SK-N-SH (cell line): Measurements from ENCODE around the gene MYO7A. TPM values are rescaled to one million over a fixed set of nuclear protein-coding genes. Genes with fewer than 3 reads are reported as not detected.

Experiments
- CTCF ChIA-PET: fragments of 300-600, 350-600 bp; formaldehyde crosslinking; extraction: SDS; loops from one replicate; lab custom pipeline; 2021; lab: Yijun Ruan, JAX
- POLR2A ChIA-PET: fragments of 350-600 bp; sonication (Branson Sonifier 250); formaldehyde crosslinking; extraction: SDS; loops from one replicate; lab custom pipeline; 2020; ENCODE audit warnings: antibody characterized with exemption, inconsistent platforms; lab: Yijun Ruan, JAX
- DNase-seq: peaks from one replicate; pipeline ENCODE4 v3.0.0; 2012
- H2AFZ ChIP-seq: fragments of 200-600 bp; sonication (generic); 2 replicates; pipeline ENCODE4 v1.8.1; 2016; ENCODE audit warnings: antibody characterized with exemption, mild to moderate bottlenecking, low read depth
- H3F3A ChIP-seq: fragments of 200-600 bp; sonication (generic); replicated peaks from 2 replicates; pipeline ENCODE3; 2016; ENCODE audit warnings: antibody characterized with exemption, mild to moderate bottlenecking; ENCODE audit not compliant: insufficient read depth
- H3K27ac ChIP-seq, 2 experiments: fragments of 200-500 bp in 1 of 2; fragments of 200-600 bp in 1 of 2; sonication (Bioruptor generic) in 1 of 2; sonication (generic), shearing (Covaris generic) in 1 of 2; 2 replicates each; pipeline versions ENCODE4 v1.5.1 to v1.6.1; 2014 to 2016; ENCODE audit warnings: low read depth in 2 of 2, inconsistent platforms in 1 of 2, low read length in 1 of 2, mild to moderate bottlenecking in 1 of 2, mixed read lengths in 1 of 2
- H3K27me3 ChIP-seq: fragments of 200-600 bp; sonication (generic), shearing (Covaris generic); 2 replicates; pipeline ENCODE4 v1.6.1; 2016; ENCODE audit warnings: mixed run types; ENCODE audit not compliant: insufficient read depth
- H3K36me3 ChIP-seq, 2 experiments: fragments of 200-500 bp in 1 of 2; fragments of 200-600 bp in 1 of 2; sonication (Bioruptor generic) in 1 of 2; sonication (generic) in 1 of 2; replicated peaks in 1 of 2; 2 replicates each; pipeline versions ENCODE3 to v1.5.1; 2014 to 2016; ENCODE audit warnings: low read length in 1 of 2, mild to moderate bottlenecking in 1 of 2; ENCODE audit not compliant: insufficient read depth in 2 of 2, control insufficient read depth in 1 of 2
- H3K4me1 ChIP-seq, 2 experiments: fragments of 200-500 bp in 1 of 2; fragments of 200-600 bp in 1 of 2; sonication (Bioruptor generic) in 1 of 2; sonication (generic), shearing (Covaris generic) in 1 of 2; 2 replicates each; pipeline versions ENCODE4 v1.5.1 to v1.6.1; 2014 to 2016; ENCODE audit warnings: low read depth in 1 of 2, low read length in 1 of 2, mixed run types in 1 of 2; ENCODE audit not compliant: insufficient read depth in 2 of 2, control insufficient read depth in 1 of 2
- H3K4me2 ChIP-seq: fragments of 200-600 bp; sonication (generic), shearing (Covaris generic); 2 replicates; pipeline ENCODE4 v1.6.1; 2017; ENCODE audit warnings: mixed run types
- H3K4me3 ChIP-seq, 2 experiments: fragments of 200-500 bp in 1 of 2; fragments of 200-600 bp in 1 of 2; sonication (Bioruptor generic) in 1 of 2; sonication (generic), shearing (Covaris generic) in 1 of 2; 2 replicates each; pipeline versions ENCODE4 v1.5.1 to v1.8.1; 2014 to 2016; ENCODE audit warnings: low read depth in 2 of 2, inconsistent platforms in 1 of 2, low read length in 1 of 2, mild to moderate bottlenecking in 1 of 2, mixed read lengths in 1 of 2, moderate library complexity in 1 of 2
- H3K79me2 ChIP-seq: fragments of 200-600 bp; sonication (generic); 2 replicates; pipeline ENCODE4 v1.8.1; 2017; ENCODE audit warnings: mild to moderate bottlenecking; ENCODE audit not compliant: insufficient read depth
- H3K9ac ChIP-seq: fragments of 200-600 bp; sonication (generic); 2 replicates; pipeline ENCODE4 v1.6.1; 2017; ENCODE audit warnings: mixed run types
- H3K9me2 ChIP-seq: fragments of 200-600 bp; sonication (generic); 2 replicates; pipeline ENCODE4 v1.6.1; 2017; ENCODE audit warnings: mixed run types
- H3K9me3 ChIP-seq: fragments of 200-600 bp; sonication (generic); 2 replicates; pipeline ENCODE4 v1.6.1; 2017; ENCODE audit warnings: mixed run types, mild to moderate bottlenecking, moderate library complexity
- H4K20me1 ChIP-seq: fragments of 200-600 bp; sonication (generic); 2 replicates; pipeline ENCODE4 v1.6.1; 2017; ENCODE audit warnings: mild to moderate bottlenecking, mixed run types; ENCODE audit not compliant: insufficient read depth
- ELF1 ChIP-seq: IDR thresholded peaks from 2 replicates; pipeline ENCODE4 v1.4.0; 2012
- EP300 ChIP-seq, 2 experiments: IDR thresholded peaks; 2 replicates each; pipeline versions ENCODE4 v1.4.0 to v1.6.1; 2012; ENCODE audit warnings: borderline replicate concordance in 1 of 2, low read depth in 1 of 2, low read length in 1 of 2
- EZH2phosphoT487 ChIP-seq: fragments of 200-600 bp; sonication (generic); IDR thresholded peaks from 2 replicates; pipeline ENCODE4 v1.6.1; 2017; ENCODE audit warnings: low read depth, mixed run types, mild to moderate bottlenecking, antibody characterized with exemption, moderate library complexity, borderline replicate concordance
- FOSL2 ChIP-seq: IDR thresholded peaks from 2 replicates; pipeline ENCODE4 v1.4.0; 2012; ENCODE audit warnings: low read depth, mild to moderate bottlenecking, moderate library complexity, borderline replicate concordance
- FOXJ3 ChIP-seq: sonication (generic); formaldehyde crosslinking; IDR thresholded peaks from 2 replicates; pipeline ENCODE4 v1.5.1; 2020; ENCODE audit warnings: mild to moderate bottlenecking, missing genetic modification reagents
- FOXM1 ChIP-seq: IDR thresholded peaks from 2 replicates; pipeline ENCODE4 v1.4.0; 2012; ENCODE audit warnings: low read depth, mild to moderate bottlenecking
- GATA2 ChIP-seq: sonication (generic); formaldehyde crosslinking; IDR thresholded peaks from 2 replicates; pipeline ENCODE4 v1.5.0; 2020; ENCODE audit warnings: mild to moderate bottlenecking, missing genetic modification reagents
- IRF3 ChIP-seq: fragments of 150-350 bp; IDR thresholded peaks from 2 replicates; pipeline ENCODE4 v1.6.1; 2016; ENCODE audit warnings: mild to moderate bottlenecking, low read depth, low read length
- JUND ChIP-seq: IDR thresholded peaks from 2 replicates; pipeline ENCODE4 v1.4.0; 2012
- MAX ChIP-seq: IDR thresholded peaks from 2 replicates; pipeline ENCODE4 v1.4.0; 2012; ENCODE audit warnings: low read depth
- NRF1 ChIP-seq: IDR thresholded peaks from 2 replicates; pipeline ENCODE4 v1.6.1; 2012; ENCODE audit warnings: low read depth, mild to moderate bottlenecking, low read length
- RAD21 ChIP-seq: IDR thresholded peaks from 2 replicates; pipeline ENCODE4 v1.6.1; 2012; ENCODE audit warnings: mild to moderate bottlenecking, low read length
- RCOR1 ChIP-seq: fragments of 150-350 bp; IDR thresholded peaks from 2 replicates; pipeline ENCODE4 v1.6.1; 2017; ENCODE audit warnings: antibody characterized with exemption, low read length
- SMC3 ChIP-seq: IDR thresholded peaks from 2 replicates; pipeline ENCODE4 v1.6.1; 2012; ENCODE audit warnings: low read depth, low read length, improper control_type of control experiment
- TAF1 ChIP-seq: IDR thresholded peaks from 2 replicates; pipeline ENCODE4 v1.6.1; 2012; ENCODE audit warnings: low read depth, mild to moderate bottlenecking, low read length, moderate library complexity, borderline replicate concordance
- TCF12 ChIP-seq: IDR thresholded peaks from 2 replicates; pipeline ENCODE4 v1.4.0; 2012
- YY1 ChIP-seq: IDR thresholded peaks from 2 replicates; pipeline ENCODE4 v1.4.0; 2012; ENCODE audit warnings: low read depth, mild to moderate bottlenecking
- WGBS: methylation state at CpG from one replicate; pipeline ENCODE4 v1.1.6; 2017; ENCODE audit warnings: low lambda C conversion rate; 5-methylcytosine and 5-hydroxymethylcytosine counted together
- polyA plus RNA-seq, 3 experiments: library from polyadenylated mRNA; depleted of rRNA; stranded (reverse); fragments of >200 nt; gene quantifications; 2 replicates each; pipeline ENCODE4 v1.2.3, GENCODE V29; 2012
- TF ChIP-seq, protein P1 (sequence below): IDR thresholded peaks from 2 replicates; pipeline ENCODE4; 2012

MYO7A gene
- polyA plus RNA-seq, 1 of the 3 experiments (the other 2 are of a cell fraction), result 0.08 TPM

DNA sequence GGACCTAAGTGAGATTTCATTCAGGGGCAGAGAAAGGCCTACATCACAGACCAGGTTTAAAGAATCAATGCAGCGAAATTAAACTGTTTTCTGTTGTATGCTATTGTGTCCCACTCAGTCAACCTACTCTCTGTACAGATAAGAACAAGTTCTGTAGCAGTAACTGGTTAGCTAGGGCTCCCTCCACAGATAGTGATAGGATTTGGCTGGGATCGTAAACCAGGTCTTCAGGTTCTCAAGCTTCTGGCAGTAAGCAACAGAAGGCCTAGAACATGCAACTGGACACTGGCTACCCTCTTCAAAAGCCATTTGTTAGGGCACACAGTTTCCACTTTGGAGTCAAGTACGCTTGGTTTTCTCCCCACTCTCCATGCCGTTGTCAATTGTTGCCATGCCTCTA, 104.2 kb downstream of the MYO7A start:
- 86% methylated on average over 4 of the region's 4 CpGs for WGBS

DNA sequence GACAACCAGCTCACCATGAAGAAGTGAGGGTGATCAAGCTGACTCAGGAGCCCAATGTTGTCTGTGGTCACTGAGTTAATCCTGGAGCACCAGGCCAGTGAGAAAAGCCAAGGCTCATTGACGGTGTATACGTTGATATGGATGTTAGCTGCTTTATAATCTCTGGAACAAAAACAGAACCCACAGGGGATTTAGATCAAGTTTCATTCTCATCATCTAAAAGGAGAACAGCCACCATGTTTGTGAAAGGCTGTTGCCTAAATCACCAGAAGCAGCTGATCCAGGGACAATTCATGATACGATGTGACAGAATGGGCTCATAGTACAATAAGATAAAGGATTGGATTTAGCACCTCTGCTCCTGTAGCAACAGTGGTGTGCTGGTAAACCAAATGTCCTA, 105.0 kb downstream of the MYO7A start:
- Histone ChIP-seq H3K27me3 (no peaks in the 10 kb centered on the region), H3K36me3 (no peaks in the 10 kb centered on the region), H4K20me1 (no peaks in the 10 kb centered on the region), H3K9ac (no peak overlapping the region), H3K79me2 (no peaks in the 10 kb centered on the region), H3K27ac (no peak overlapping the region), H3K9me3 (no peaks in the 10 kb centered on the region), H3K4me1 (no peaks in the 10 kb centered on the region), H2AFZ (no peak overlapping the region), H3K9me2 (no peaks in the 10 kb centered on the region), H3F3A (no peaks in the 10 kb centered on the region), H3K4me2 (no peak overlapping the region), H3K4me3 (no peak overlapping the region)
- TF ChIP-seq TCF12, result no peak
- ChIA-PET CTCF (interaction anchor here (1.4 to 1.9 kb wide), 3 partner anchors 23 to 315 kb away, joined by 3 to 6 read pairs (median 5); no protein-coding TSS in a partner anchor), POLR2A (no interaction called here)
- WGBS, result 94% methylated on average over 3 of the region's 3 CpGs
- DNase-seq, result no peak

More for the DNA sequence above, 104.2 kb downstream of the MYO7A start:
- Histone ChIP-seq H2AFZ (no peak overlapping the region), H3K36me3 (no peaks in the 10 kb centered on the region), H3K4me3 (no peak overlapping the region), H3K4me2 (no peak overlapping the region), H3F3A (no peaks in the 10 kb centered on the region), H3K4me1 (no peaks in the 10 kb centered on the region), H3K27me3 (no peaks in the 10 kb centered on the region), H4K20me1 (no peaks in the 10 kb centered on the region), H3K79me2 (no peaks in the 10 kb centered on the region), H3K9me2 (no peaks in the 10 kb centered on the region), H3K27ac (no peak overlapping the region), H3K9ac (no peak overlapping the region), H3K9me3 (no peaks in the 10 kb centered on the region)
- ChIA-PET POLR2A (no interaction called here), CTCF (interaction anchor here (1.1 to 1.9 kb wide), 3 partner anchors 10 to 316 kb away, joined by 4 to 6 read pairs (median 6); no protein-coding TSS in a partner anchor)
- TF ChIP-seq MAX, result no peak
- no peak for TF ChIP-seq FOSL2
- TF ChIP-seq NRF1, result no peak
- no peak for TF ChIP-seq JUND
- no peak for TF ChIP-seq RCOR1
- TF ChIP-seq YY1, result no peak
- no peak for TF ChIP-seq SMC3
- no peak for TF ChIP-seq EZH2phosphoT487
- TF ChIP-seq TAF1, result no peak
- TF ChIP-seq TCF12, result no peak
- TF ChIP-seq RAD21, result no peak
- no peak for TF ChIP-seq ELF1
- TF ChIP-seq GATA2, result no peak
- DNase-seq, result no peak

DNA sequence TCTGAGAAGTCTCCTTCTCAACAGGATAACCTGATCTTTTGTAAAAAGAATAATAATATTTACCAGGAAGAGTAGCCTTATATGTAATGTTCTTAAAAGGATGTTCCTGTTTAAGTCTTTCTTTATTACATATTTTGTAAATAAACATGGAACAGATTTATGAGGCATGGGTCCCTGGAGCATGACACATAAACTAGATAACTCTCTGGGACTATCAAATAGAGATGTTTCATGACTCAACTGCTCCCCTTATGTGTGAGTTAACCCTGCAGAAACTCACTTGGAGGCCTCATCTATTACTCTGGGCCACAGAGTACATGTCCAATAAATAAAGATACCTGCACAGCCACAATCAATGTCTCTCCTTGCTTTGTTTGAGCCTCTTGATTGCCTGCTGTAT, 108.9 kb downstream of the MYO7A start:
- Histone ChIP-seq H3K9ac (no peak overlapping the region), H3K4me3 (no peak overlapping the region), H3K79me2 (no peaks in the 10 kb centered on the region), H3K36me3 (no peaks in the 10 kb centered on the region), H3K4me2 (no peak overlapping the region), H3K27me3 (no peaks in the 10 kb centered on the region), H3K9me3 (no peaks in the 10 kb centered on the region), H3K9me2 (no peaks in the 10 kb centered on the region), H2AFZ (no peak overlapping the region), H3F3A (no peaks in the 10 kb centered on the region), H4K20me1 (no peaks in the 10 kb centered on the region), H3K27ac (no peak overlapping the region), H3K4me1 (no peaks in the 10 kb centered on the region)
- ChIA-PET CTCF (no interaction called here), POLR2A (no interaction called here)
- DNase-seq, result no peak
- TF ChIP-seq, protein P1, sequence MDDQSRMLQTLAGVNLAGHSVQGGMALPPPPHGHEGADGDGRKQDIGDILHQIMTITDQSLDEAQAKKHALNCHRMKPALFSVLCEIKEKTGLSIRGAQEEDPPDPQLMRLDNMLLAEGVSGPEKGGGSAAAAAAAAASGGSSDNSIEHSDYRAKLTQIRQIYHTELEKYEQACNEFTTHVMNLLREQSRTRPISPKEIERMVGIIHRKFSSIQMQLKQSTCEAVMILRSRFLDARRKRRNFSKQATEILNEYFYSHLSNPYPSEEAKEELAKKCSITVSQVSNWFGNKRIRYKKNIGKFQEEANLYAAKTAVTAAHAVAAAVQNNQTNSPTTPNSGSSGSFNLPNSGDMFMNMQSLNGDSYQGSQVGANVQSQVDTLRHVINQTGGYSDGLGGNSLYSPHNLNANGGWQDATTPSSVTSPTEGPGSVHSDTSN, result no peak
- no peak for TF ChIP-seq RAD21
- TF ChIP-seq IRF3, result no peak
- no peak for TF ChIP-seq EP300 (IDR thresholded peaks at IDR 0.05; ENCODE audit: borderline replicate concordance in 1 of 2, low read depth in 1 of 2, low read length in 1 of 2)
- TF ChIP-seq YY1, result no peak
- TF ChIP-seq FOXJ3 (CRISPR knock-in tag), result no peak
- no peak for TF ChIP-seq MAX
- no peak for TF ChIP-seq FOXM1
- TF ChIP-seq GATA2, result no peak
